ENCODE results near the gene FCHSD2.

Gene FCHSD2

GRCh38 chr11:72970557-72971118 lies 171.5 kb downstream of the FCHSD2 start:
- TF ChIP-seq CTCF (IDR thresholded peaks at IDR 0.05) = no peak

DNA sequence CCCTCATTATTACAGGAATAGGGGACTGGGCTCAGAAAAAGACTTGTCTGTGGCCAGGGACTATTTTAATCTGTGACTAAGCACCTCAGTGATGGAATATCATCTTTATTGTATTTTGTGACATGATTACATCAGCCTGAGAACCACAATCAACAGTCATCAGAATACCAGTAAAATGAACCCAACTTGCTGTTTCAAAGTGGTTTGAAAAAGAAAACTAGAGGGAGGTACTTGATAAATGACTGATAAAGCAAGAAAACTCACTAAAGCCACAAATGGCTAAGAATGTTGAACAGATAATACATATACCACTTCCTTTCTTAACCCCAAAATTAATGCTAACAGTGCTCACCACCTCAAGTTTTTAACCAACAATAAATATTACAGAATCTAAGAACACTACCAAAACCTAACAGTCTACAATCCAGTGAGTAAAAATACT lies 172.2 kb downstream of the FCHSD2 start:
- no peak for TF ChIP-seq CTCF (IDR thresholded peaks at IDR 0.05)

- TF ChIP-seq CTCF (IDR thresholded peaks at IDR 0.05) = no peak
Observed at GRCh38 chr11:72968390-72968789, 173.7 kb downstream of the FCHSD2 start.

DNA sequence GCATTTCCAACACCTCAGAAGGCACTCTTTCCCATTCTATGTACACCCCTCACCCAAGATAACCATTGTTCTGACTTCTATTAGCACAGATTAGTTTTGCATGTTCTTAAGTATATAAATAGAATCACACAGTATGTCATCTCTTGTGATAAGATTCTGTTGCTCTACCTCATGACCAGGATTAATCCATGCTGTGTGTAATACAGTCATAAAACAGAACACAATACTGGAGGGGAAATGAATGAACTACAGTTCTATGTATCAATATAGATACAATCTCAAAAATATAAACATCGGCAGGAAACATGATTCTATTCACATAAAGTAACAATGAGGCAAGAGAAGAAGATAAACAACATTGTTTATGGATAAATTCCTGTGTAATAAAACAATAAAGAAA lies 176.4 kb downstream of the FCHSD2 start:
- TF ChIP-seq CTCF (IDR thresholded peaks at IDR 0.05) = no peak

GRCh38 chr11:72962717-72963116 lies 179.4 kb downstream of the FCHSD2 start:
- no peak for TF ChIP-seq CTCF (IDR thresholded peaks at IDR 0.05)

DNA sequence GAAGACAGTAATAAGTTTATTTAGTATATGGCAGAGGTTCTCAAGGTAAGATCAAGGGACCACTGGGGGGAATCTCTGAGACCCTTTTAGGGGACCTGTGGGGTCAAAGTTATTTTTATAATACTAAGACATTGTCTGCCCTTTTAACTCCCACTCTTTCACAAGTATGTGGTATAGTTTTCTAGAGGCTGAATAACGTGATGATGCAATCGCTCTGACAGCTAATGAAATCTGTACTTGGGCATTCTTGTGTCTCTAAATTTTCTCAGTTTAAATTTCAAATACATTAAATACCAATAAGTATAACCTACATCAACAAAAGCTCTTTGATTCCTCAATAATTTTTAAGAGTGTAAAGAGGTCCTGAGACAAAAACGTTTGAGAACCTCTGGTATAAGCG lies 180.0 kb downstream of the FCHSD2 start:
- TF ChIP-seq CTCF (IDR thresholded peaks at IDR 0.05) = no peak

DNA sequence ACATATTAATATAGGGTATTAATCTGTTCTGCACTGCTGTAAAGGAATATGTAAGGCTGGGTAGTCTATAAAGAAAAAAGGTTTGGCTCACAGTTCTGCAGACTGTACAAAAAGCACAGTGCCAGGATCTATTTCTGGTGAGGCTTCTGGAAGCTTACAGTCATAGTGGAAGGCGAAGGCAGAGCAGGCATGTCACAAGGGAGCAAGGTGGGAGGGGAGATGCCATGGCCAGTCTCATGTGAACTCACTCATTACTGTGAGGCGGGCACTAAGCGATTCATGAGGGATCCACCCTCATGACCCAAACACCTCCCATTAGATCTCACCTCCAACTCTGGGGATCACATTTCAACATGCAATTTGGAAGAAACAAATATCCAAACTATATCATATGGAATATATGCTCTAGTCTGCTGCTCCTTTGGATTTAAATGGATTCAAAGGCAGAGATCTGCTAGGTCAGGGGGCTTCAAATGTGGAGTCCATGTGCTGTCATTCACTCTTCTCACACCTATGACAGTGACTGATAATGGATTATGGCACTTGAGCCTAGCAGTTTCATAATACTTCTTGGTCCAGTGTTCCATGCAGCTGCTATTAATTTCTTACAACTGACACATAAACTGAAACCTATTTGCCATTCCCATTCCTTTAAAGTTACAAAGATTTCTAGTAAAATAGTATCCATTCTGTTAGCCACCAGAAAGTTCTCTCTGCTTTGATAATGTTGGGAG lies 182.0 kb downstream of the FCHSD2 start:
- no peak for TF ChIP-seq CTCF (IDR thresholded peaks at IDR 0.05)
